Sigmoid colon (tissue), 4 donors: ENCODE results near the gene KCTD18.

Source experiments
- EP300 ChIP-seq, 4 donors: sonication (generic); formaldehyde crosslinking; IDR thresholded peaks; one replicate each; pipeline ENCODE4 v1.6.1; 2017; ENCODE audit warnings: antibody characterized with exemption in 4 of 4
- POLR2A ChIP-seq, 2 donors: fragments of 450-650 bp; IDR thresholded peaks; one replicate each; pipeline ENCODE4 v1.6.1; 2016; ENCODE audit warnings: antibody characterized with exemption in 2 of 2, mild to moderate bottlenecking in 2 of 2, moderate library complexity in 2 of 2
- POLR2AphosphoS5 ChIP-seq, 4 donors: sonication (generic); formaldehyde crosslinking; IDR thresholded peaks; one replicate each; pipeline ENCODE4 v1.6.1; 2017; ENCODE audit warnings: antibody characterized with exemption in 4 of 4
- TF ChIP-seq, protein P1 (sequence below), 4 experiments: fragments of 450-650 bp in 3 of 4; fragments of 200-600 bp in 1 of 4; IDR thresholded peaks; one replicate each; pipeline ENCODE4 v1.5.1; 2016 to 2019; ENCODE audit warnings: antibody characterized with exemption in 4 of 4, mild to moderate bottlenecking in 3 of 4, moderate library complexity in 2 of 4

DNA sequence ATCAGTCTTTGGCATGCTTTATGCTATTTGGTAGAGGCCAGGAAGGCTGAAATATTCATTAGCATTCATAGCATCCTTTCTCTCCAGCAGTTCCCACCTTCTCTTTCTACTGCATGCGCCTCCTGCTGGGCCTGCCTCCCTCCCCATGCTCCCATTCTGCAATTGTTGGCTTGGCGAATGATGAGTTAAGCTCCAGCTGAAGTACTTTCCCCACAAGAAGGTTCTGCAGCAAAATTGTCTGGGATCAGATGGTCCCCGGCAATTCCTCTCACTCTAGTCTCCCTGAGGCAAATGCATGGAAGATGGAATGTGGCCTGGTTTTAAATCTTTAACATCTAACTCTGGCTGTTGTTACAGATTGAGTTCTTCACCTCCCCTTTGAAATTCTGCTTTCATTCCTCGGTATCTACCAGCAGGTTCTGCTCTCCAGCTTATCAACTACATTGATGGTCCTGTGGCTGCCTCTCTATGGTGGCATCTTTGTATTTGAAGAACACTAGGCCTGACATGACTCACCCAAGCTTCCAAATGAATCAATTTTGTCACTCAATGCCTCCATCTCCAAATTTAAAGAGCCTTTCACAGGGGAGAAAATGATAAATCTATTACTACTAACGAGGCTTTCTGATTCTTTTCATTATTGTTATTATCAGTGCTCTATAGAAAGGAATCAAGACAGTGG, 55.9 kb downstream of the KCTD18 start:
- TF ChIP-seq, protein P1, sequence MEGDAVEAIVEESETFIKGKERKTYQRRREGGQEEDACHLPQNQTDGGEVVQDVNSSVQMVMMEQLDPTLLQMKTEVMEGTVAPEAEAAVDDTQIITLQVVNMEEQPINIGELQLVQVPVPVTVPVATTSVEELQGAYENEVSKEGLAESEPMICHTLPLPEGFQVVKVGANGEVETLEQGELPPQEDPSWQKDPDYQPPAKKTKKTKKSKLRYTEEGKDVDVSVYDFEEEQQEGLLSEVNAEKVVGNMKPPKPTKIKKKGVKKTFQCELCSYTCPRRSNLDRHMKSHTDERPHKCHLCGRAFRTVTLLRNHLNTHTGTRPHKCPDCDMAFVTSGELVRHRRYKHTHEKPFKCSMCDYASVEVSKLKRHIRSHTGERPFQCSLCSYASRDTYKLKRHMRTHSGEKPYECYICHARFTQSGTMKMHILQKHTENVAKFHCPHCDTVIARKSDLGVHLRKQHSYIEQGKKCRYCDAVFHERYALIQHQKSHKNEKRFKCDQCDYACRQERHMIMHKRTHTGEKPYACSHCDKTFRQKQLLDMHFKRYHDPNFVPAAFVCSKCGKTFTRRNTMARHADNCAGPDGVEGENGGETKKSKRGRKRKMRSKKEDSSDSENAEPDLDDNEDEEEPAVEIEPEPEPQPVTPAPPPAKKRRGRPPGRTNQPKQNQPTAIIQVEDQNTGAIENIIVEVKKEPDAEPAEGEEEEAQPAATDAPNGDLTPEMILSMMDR (IDR thresholded peaks at IDR 0.05) = no peak
- TF ChIP-seq POLR2AphosphoS5 (IDR thresholded peaks at IDR 0.05) (no peak), POLR2A (IDR thresholded peaks at IDR 0.05) (no peak), EP300 (IDR thresholded peaks at IDR 0.05) (no peak)
